Right lobe of liver (tissue), 4 donors: ENCODE measurements around the gene DCST2.

Experiments
- POLR2A ChIP-seq: fragments of 450-650 bp; IDR thresholded peaks from one replicate; pipeline ENCODE4 v1.6.1; 2017; ENCODE audit warnings: antibody characterized with exemption, mild to moderate bottlenecking
- TF ChIP-seq, protein P1 (sequence below), 4 donors: fragments of 200-600 bp in 3 of 4; fragments of 450-650 bp in 1 of 4; IDR thresholded peaks; one replicate each; pipeline versions ENCODE4 v1.5.1 to v1.8.0; 2016 to 2022; ENCODE audit warnings: antibody characterized with exemption in 4 of 4, mild to moderate bottlenecking in 2 of 4
- donor health status: DM: no; HTN: no; CAD: no.
- donor health status: DM: no; HTN: no; CAD: no.
- donor health status: DM: no; HTN: yes; CAD: no.

DNA sequence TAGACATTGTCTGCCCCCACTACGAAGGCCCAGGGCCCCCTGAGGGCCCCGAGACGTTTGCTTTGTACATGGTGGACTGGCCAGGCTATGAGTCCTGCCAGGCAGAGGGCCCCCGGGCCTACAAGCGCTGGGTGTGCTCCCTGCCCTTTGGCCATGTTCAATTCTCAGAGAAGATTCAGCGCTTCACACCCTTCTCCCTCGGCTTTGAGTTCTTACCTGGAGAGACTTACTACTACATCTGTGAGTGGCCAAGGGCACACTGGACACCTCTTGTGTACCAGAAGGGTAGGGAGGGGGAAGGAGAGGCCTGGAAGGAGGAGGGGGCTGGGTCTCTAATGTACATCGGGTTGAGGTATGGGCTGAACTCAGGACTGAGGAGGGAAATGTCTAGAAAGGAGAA is 33.2 kb upstream of the DCST2 start:
- no peak for TF ChIP-seq POLR2A
- TF ChIP-seq, protein P1, sequence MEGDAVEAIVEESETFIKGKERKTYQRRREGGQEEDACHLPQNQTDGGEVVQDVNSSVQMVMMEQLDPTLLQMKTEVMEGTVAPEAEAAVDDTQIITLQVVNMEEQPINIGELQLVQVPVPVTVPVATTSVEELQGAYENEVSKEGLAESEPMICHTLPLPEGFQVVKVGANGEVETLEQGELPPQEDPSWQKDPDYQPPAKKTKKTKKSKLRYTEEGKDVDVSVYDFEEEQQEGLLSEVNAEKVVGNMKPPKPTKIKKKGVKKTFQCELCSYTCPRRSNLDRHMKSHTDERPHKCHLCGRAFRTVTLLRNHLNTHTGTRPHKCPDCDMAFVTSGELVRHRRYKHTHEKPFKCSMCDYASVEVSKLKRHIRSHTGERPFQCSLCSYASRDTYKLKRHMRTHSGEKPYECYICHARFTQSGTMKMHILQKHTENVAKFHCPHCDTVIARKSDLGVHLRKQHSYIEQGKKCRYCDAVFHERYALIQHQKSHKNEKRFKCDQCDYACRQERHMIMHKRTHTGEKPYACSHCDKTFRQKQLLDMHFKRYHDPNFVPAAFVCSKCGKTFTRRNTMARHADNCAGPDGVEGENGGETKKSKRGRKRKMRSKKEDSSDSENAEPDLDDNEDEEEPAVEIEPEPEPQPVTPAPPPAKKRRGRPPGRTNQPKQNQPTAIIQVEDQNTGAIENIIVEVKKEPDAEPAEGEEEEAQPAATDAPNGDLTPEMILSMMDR (IDR thresholded peaks at IDR 0.05): no peak
